NCI-H460 (cell line): ENCODE results near the gene SPHK2. TPM values are rescaled to one million over a fixed set of nuclear protein-coding genes. Genes with fewer than 3 reads are reported as not detected.

Experiments used
- DNase-seq: peaks from one replicate; pipeline ENCODE4 v3.0.0-alpha.2; 2016; ENCODE audit warnings: low read depth; ENCODE audit errors: extremely low read depth
- total RNA-seq: library from RNA; depleted of rRNA; stranded (reverse); fragments of >200 nt; shearing (Covaris generic); gene quantifications from 2 replicates; pipeline ENCODE4 v1.2.3, GENCODE V29; 2014

Gene SPHK2
- total RNA-seq, 1 experiment from 2014 or later, result 6.7 TPM

DNA sequence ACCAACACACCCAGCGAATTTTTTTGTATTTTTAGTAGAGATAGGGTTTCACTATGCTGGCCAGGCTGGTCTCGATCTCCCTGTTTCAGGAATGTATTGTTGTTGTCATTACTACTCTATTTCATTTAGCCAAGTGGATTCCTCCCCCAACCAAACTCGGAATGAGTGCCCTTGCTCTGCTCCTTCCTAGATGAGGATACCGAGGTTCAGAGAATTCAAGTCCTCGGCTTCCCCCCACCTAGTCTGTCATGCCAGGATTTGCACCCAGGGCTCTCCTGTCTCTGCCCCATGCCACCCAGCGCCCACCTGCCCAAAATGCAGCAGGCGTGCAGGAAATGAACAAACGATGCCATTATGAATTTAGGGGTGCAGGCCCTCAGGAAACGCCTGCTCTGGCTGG, 16.3 kb upstream of the SPHK2 start:
- no peak for DNase-seq

GRCh38 chr19:48603449-48603848, 15.9 kb upstream of the SPHK2 start:
- DNase-seq, result no peak

DNA sequence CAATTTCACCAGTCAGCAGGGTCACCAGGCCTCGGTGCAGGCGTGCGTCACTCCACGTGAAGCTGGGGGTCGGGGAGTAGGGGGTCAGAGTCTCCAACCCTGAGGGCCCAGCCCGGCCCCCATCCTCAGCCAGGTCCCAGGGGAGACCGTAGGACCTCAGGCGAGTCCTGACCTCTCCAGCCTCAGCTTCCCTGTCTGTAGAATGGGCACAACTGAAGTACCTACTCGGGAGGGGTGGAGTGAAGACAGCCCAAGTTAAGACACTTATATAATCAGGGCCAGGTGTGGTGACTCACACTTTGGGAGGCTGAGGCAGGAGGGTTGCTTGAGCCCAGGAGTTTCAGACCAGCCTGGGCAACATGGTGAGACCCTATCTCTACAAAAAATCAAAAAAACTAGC, 15.5 kb upstream of the SPHK2 start:
- no peak for DNase-seq

GRCh38 chr19:48606463-48607358, 12.6 kb upstream of the SPHK2 start, which contains the start of gene SPACA4:
Gene SPACA4 (plus strand): TSS chr19:48606742. CDS start chr19:48606979, 237 bp downstream.
- no peak for DNase-seq

DNA sequence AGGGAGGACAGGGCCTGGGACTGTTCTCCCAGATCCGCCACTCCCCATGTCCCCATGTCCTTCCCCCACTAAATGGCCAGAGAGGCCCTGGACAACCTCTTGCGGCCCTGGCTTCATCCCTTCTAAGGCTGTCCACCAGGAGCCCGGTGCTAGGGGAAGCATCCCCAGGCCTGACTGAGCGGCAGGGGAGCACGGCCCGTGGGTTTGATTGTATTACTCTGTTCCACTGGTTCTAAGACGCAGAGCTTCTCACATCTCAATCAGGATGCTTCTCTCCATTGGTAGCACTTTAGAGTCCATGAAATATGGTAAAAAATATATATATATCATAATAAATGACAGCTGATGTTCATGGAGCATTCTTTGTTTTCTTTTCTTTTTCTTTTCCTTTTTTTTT, 11.9 kb upstream of the SPHK2 start:
- no peak for DNase-seq

- peak; percentile 60 for DNase-seq
Measured at GRCh38 chr19:48608798-48609263, 10.5 kb upstream of the SPHK2 start.

DNA sequence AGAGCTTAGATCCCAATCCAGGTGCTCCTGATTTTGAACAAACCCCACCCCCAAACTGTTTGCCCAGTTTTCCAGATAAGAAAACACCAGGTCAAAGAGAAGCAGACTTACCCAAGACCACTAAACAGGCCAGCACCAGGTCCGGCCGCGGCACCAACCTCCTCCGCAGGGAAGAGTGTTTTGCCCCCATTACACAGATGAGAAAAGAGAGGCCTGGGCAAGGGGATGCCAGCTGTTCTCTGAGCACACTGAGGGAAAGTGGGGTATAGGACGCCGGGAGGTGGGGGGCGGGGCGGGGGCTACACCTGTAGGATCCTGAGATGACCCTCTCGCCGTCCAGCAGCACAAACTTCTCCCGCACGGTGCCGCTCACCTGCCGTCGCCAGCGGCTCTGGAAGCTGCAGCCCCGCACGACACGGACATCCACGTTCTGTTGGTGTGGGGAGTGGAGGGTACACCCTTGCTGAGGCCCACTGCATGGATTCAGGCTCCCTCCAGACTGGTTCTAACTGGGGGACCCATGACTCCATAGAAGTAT, 9.7 kb upstream of the SPHK2 start:
- DNase-seq, result no peak

DNA sequence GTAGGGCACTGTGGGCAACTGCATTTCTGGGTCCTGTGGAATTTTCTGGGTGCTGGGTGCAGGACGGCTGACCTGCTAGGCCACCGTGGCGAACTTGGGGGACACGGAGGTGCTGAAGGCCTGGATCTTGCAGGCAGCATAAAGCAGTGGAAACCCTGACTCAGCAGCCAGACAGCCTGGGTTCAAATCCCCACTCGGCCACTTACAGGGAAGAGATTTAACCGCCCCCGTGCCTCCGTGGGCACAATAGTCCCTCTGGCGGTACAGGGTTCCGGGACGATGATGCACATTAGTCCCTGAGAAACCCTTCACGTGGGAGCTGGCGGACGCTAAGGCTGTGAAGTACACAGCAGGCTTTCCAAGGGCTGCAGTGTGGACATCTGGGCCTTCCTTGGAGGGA, 7.4 kb upstream of the SPHK2 start:
- no peak for DNase-seq

DNA sequence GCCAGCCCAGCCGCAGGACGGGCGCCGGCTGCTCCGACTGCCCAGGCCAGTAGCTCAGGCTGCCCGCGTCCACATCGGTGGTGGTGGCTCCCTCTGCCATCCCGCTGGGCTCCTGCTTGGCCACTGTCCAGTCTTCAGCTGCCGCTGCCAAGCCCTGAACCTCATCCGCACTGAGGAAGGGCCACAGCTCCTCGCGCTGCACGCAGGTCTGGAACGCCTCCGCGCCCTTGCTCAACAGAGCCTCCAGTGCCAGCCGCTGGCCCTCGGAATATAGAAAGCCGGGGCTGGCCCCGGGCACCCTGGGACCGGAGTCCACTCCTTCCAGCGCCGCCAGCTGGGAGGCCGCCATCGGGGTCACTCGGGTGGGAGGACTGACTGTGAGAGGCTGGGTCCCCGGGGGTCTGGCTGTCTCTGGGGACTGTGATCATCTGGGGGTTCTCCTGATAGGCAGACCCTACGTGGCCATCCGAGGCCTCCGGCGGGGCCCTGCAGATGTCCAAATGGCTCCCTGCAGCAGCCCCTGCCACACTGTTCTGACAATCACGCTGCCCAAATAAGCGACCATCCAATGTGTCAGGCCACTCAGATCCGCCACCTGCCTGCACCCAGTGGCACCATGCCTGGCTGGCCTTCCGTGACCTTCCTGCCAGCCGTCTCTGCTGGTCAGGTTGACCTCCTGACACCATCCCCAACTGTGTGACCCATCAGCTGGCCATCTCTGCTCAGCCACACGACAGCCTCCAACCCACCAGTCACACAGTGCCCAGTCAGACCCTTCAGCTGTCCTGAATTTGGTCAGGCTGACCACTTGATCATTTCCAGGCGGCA, 6.1 kb upstream of the SPHK2 start:
- DNase-seq, result no peak

GRCh38 chr19:48613852-48614435, 5.4 kb upstream of the SPHK2 start:
- no peak for DNase-seq

- DNase-seq, result no peak
Measured at GRCh38 chr19:48614436-48615230, 4.7 kb upstream of the SPHK2 start, which contains the start of gene FAM83E. Gene FAM83E (minus strand): TSS chr19:48615076. CDS start chr19:48613372, 1,704 bp downstream.

- no peak for DNase-seq
Measured at GRCh38 chr19:48615231-48616040, 3.9 kb upstream of the SPHK2 start.

DNA sequence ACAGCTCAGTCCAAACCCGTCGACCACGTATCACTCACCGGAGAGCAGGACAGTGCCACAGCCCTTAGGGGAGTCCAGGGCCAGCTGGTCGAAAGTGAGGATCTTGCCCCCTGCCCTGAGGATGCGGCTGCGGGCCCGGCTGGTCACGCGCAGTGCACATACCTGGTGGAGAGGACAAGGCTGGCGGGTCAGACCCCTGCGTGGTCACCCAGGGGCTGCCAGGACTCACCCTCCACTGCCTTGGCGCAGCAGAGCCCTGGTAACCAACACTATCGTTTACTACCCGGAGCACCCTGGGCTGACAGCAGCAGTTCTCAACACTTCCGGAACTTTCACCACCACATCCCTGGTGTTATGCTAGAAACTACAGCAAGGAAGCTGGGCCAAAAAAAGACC, 3.3 kb upstream of the SPHK2 start:
- no peak for DNase-seq

DNA sequence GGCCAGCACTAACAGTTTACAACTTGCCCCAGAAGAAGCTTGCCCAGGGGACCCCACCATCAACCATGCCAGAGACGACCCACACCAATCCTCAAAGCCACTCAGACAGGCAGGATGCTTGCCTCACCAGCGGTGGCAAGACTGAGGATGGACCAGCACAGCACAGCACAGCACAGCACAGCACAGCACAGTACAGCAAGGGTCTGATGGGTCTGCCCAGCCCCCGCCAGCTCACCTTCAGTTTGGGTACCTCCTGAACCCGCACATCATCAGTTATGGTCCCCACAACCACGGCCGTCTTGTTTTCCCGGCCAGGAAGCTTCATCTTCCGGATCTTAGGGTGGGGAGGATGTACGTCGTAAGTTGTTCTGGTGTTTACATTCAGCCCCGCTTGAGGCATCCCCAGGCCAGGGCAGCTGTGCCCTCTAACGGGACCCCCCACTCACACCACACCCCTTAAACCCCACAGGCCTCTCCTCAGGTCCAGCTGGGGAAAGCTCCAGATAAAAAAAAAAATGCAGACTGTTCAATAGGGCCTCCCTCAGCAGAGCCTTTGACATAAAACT, 2.7 kb upstream of the SPHK2 start:
- DNase-seq, result no peak

DNA sequence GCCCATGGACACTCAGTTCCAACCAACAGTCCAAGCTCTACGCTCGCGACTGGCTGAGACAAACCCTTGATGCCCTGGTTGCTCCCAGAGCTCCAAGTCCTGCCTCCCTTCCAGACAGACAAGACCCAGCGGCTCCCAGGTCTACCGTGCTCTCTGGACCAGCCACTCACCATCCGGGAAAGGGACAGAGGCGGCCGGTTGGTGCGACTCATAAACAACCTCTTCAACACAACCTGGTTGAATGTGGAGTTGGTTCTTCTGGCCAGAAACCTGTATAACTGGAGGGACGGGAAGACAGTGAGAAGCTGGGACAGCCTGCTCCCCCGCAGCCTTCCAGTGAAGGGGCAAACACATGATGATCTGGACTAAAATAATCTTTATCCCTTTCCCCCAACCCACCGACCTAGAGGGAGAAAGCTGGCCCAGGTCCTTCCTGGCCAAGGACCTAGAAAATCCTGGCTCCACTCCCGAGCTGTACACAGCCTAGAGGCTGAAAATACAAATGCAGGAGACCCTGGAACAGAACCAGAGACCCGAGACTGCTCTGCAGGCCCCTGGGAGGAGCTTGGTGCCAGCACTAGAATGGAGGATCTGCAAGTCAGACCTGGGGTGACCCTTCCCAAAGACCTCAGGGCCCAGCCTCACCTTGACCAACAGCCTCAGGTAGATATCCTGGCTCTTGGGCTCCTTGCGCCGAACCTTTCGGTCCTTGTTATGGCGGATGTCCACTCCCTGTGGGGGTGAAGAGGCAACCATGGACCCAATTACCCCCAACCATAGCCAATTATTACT, 2.0 kb upstream of the SPHK2 start:
- no peak for DNase-seq

DNA sequence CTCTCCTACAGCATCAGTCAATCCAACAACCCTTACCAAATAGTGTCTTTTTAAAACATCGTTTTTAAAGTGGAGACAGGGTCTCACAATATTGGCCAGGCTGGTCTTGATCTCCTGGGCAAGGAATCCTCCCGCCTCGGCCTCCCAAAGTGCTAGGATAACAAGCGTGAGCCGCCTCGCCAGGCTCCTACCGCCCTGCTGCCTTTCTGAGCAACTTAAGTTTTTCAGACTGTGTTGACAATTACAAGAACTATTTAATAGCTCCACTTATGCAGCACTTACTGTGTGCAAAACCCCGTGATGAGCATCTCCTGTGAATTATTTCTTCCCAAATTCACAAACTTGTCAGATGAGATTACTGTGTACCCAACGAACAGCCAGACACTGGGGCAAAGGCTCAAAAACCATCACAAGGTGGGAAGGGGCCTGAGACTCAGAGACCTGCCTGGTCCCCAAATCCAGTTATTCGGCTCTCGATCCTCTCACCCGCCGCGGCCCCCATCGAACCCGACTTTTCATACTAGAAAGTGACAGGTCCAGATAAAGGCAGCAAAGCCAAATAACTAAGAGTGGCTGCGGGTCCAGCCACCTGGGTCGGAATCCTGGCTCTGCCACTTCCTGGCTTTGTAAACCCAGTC, 909 bp upstream of the SPHK2 start:
- no peak for DNase-seq
